Calu3 (cell line): ENCODE measurements around the gene PLAU. TPM values are rescaled to one million over a fixed set of nuclear protein-coding genes. Genes with fewer than 3 reads are reported as not detected.

Experiments
- BruUV-seq: library from RNA; stranded (reverse); fragments of 400-500 nt; replicated peaks from 2 replicates; lab custom pipeline; 2021; lab: Mats Ljungman, UMichigan
- CTCF ChIA-PET: fragments of 300-600 bp; sonication (Branson Sonifier 250); formaldehyde crosslinking; loops from one replicate; lab custom pipeline; 2022; ENCODE audit warnings: antibody characterized with exemption; lab: Charles Lee
- DNase-seq: peaks from one replicate; pipeline ENCODE4 v3.0.0; 2022
- H3K27ac Mint-ChIP-seq: one replicate; pipeline ENCODE4 v1.8.0; 2022; ENCODE audit warnings: mixed read lengths; ENCODE audit not compliant: unreplicated experiment
- H3K27me3 Mint-ChIP-seq: one replicate; pipeline ENCODE4 v1.8.0; 2022; ENCODE audit warnings: mixed read lengths; ENCODE audit not compliant: unreplicated experiment
- H3K36me3 Mint-ChIP-seq: one replicate; pipeline ENCODE4 v1.8.0; 2022; ENCODE audit warnings: mild to moderate bottlenecking, moderate library complexity, mixed read lengths; ENCODE audit not compliant: insufficient read depth, unreplicated experiment
- H3K4me1 Mint-ChIP-seq: one replicate; pipeline ENCODE4 v1.8.0; 2022; ENCODE audit warnings: mild to moderate bottlenecking, low read depth, mixed read lengths; ENCODE audit not compliant: unreplicated experiment
- H3K4me3 Mint-ChIP-seq: one replicate; pipeline ENCODE4 v1.8.0; 2022; ENCODE audit warnings: mild to moderate bottlenecking, low read depth, moderate library complexity, mixed read lengths; ENCODE audit not compliant: unreplicated experiment
- H3K9me3 Mint-ChIP-seq: one replicate; pipeline ENCODE4 v1.8.0; 2022; ENCODE audit warnings: low read depth, mixed read lengths; ENCODE audit not compliant: unreplicated experiment
- intact Hi-C: fragments of 100-400 bp; cut with micrococcal nuclease; formaldehyde crosslinking; loops from one replicate; pipeline ENCODE4 v1.10.0; 2022; ENCODE audit not compliant: unreplicated experiment
- total RNA-seq: library from RNA; stranded (reverse); gene quantifications from 2 replicates; pipeline ENCODE4 v1.2.3, GENCODE V29; 2022
- TF ChIP-seq, protein P1 (sequence below): fragments of 200-600 bp; IDR thresholded peaks from one replicate; pipeline ENCODE4 v1.8.0; 2022; ENCODE audit warnings: antibody characterized with exemption; ENCODE audit not compliant: unreplicated experiment

The PLAU gene
- total RNA-seq, 1 experiment from 2014 or later, result 706 TPM

DNA sequence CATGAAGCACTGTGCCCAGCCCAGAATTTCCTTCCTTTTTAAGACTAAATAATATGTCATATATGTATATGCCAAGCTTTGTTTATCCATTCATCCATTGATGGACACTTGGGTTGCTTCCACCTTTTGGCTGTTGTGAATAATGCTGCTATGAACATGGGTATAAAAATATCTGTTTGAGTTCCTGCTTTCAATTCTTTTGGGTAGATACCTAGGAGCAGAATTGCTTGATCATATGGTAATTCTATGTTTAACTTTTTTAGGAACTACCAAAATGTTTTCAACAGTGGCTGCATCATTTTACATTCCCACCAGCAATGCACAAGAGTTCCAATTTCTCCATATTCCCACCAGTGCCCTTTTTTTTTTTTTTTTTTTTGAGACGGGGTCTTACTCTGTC lies 13.2 kb upstream of the PLAU start:
- intact Hi-C loops, result no loop called here
- Mint-ChIP-seq H3K9me3 (peaks cover 3% of the 10 kb centered on the region), H3K27me3 (no peaks in the 10 kb centered on the region), H3K27ac (no peak overlapping the region), H3K4me3 (no peak overlapping the region), H3K4me1 (peaks cover 65% of the 10 kb centered on the region), H3K36me3 (peaks cover 13% of the 10 kb centered on the region)
- CTCF ChIA-PET, result interaction anchor here (3.3 kb wide), 1 partner anchor 10 kb away, joined by 63 read pairs; no protein-coding TSS in a partner anchor
- BruUV-seq, result no TSS peak
- no peak for DNase-seq
- TF ChIP-seq, protein P1, sequence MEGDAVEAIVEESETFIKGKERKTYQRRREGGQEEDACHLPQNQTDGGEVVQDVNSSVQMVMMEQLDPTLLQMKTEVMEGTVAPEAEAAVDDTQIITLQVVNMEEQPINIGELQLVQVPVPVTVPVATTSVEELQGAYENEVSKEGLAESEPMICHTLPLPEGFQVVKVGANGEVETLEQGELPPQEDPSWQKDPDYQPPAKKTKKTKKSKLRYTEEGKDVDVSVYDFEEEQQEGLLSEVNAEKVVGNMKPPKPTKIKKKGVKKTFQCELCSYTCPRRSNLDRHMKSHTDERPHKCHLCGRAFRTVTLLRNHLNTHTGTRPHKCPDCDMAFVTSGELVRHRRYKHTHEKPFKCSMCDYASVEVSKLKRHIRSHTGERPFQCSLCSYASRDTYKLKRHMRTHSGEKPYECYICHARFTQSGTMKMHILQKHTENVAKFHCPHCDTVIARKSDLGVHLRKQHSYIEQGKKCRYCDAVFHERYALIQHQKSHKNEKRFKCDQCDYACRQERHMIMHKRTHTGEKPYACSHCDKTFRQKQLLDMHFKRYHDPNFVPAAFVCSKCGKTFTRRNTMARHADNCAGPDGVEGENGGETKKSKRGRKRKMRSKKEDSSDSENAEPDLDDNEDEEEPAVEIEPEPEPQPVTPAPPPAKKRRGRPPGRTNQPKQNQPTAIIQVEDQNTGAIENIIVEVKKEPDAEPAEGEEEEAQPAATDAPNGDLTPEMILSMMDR, result no peak

DNA sequence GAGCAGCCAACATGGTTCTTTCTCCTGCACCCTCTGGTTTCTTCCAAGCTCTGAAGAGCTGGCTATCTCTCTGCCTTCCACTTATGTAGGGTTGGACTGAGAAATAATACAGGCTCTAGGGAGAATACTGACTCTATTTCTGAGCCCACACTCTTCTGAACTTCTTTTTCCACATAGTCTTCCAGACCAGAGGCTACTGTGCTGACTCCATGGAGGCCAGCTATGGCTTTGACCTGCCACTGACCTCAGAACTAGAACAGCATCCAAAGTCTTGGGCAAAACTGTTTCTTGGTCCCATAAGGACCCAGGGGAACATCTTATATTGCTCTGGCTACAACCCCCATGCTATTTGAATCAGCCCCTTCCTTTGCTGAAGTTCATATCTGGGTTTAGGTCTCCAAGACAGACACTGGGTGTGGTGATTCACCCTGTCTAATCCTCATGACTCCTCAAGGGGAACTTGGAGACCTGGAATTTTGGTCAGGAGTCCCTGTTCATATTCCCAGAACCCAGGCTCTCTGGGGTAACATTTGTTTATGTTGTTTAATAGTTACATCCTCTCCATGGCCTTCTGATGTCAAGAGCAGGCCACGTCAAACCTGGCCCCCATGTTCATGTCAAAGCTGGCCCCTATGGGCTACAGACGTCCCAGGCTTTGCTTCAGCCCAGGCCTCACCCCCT lies 12.1 kb upstream of the PLAU start:
- Mint-ChIP-seq H3K27ac (peak overlapping the region; percentile 96), H3K9me3 (peaks cover 3% of the 10 kb centered on the region), H3K27me3 (no peaks in the 10 kb centered on the region), H3K4me1 (peaks cover 54% of the 10 kb centered on the region), H3K4me3 (peak overlapping the region; percentile 36), H3K36me3 (peaks cover 12% of the 10 kb centered on the region)
- CTCF ChIA-PET, result interaction anchor here (0.7 to 3.3 kb wide), 19 partner anchors 8 to 1207 kb away, joined by 3 to 63 read pairs (median 5); no protein-coding TSS in a partner anchor
- BruUV-seq, result no TSS peak
- intact Hi-C loops, result loop anchor here (1.0 kb wide), 1 partner anchor 11 kb away; no protein-coding TSS in a partner anchor
- no peak for DNase-seq
- TF ChIP-seq, protein P1, result no peak

DNA sequence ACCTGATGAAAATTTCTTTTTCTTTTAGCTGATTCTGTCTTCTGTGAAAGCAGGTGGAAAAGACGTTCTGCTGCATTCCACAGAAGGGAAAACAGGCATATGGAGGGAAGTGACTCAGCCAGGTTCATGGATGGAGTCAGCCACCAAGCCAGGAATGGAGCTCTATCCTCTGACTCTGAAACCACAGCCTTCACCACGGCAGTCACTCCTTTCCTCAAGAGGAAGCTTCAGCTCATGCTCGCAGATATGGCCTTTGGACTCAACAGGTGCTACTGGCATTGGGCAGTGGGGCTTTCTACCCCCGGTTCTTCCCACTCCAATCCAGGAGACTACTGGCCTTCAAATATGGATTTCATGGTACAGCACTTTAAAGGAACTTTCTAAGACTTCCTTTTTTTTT lies 11.5 kb upstream of the PLAU start:
- intact Hi-C loops, result loop anchor here (1.0 kb wide), 1 partner anchor 11 kb away; no protein-coding TSS in a partner anchor
- TF ChIP-seq, protein P1, result no peak

DNA sequence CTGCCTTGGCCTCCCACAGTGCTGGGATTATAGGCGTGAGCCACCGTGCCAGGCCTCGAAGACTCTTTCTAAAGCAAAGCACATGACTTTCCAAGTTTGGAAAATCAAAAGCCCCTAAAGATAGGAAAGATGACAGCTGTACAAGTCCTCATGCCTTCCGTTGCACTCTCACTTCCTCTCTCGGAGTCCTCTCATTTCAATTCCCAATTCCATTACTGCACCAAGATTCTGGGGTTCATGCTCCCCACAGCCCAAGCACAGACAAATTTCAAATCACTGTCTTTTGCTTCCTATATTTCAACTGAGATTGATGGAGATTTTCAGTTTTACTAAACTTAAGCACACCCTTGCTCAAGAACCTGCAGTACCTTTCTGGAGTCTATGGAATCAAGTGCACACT lies 10.9 kb upstream of the PLAU start:
- DNase-seq, result no peak
- H3K27ac Mint-ChIP-seq, result peak overlapping the region; percentile 96
- H3K27me3 Mint-ChIP-seq, result no peaks in the 10 kb centered on the region
- BruUV-seq, result no TSS peak
- peaks cover 54% of the 10 kb centered on the region for H3K4me1 Mint-ChIP-seq
- TF ChIP-seq, protein P1, result no peak
- H3K4me3 Mint-ChIP-seq, result peak overlapping the region; percentile 21
- intact Hi-C loops, result no loop called here
- CTCF ChIA-PET, result interaction anchor here (0.6 to 3.3 kb wide), 16 partner anchors 8 to 203 kb away, joined by 3 to 63 read pairs (median 5); no protein-coding TSS in a partner anchor
- peaks cover 3% of the 10 kb centered on the region for H3K9me3 Mint-ChIP-seq
- peaks cover 12% of the 10 kb centered on the region for H3K36me3 Mint-ChIP-seq

More for the DNA sequence above, 11.5 kb upstream of the PLAU start:
- Mint-ChIP-seq H3K9me3 (peaks cover 3% of the 10 kb centered on the region), H3K27ac (peak overlapping the region; percentile 96), H3K36me3 (peaks cover 12% of the 10 kb centered on the region), H3K4me1 (peaks cover 53% of the 10 kb centered on the region), H3K27me3 (no peaks in the 10 kb centered on the region), H3K4me3 (peak overlapping the region; percentile 36)
- CTCF ChIA-PET, result interaction anchor here (0.6 to 3.3 kb wide), 21 partner anchors 8 to 1207 kb away, joined by 3 to 63 read pairs (median 5); no protein-coding TSS in a partner anchor
- BruUV-seq, result no TSS peak
- peak; percentile 86 for DNase-seq
